SK-N-SH treated with all-trans-retinoic acid at 6 μM for 48 hours (cell line): ENCODE results near the gene SPDL1.

Experiments used
- ATAC-seq: fragments of 200-7000 bp; cut with Tn5 transposase; 3 replicates; pipeline ENCODE4 v1.9.1; 2020; ENCODE audit warnings: mild to moderate bottlenecking, moderate library complexity
- ARNTL ChIP-seq: fragments of 450-650 bp; formaldehyde crosslinking; IDR thresholded peaks from 2 replicates; pipeline ENCODE4 v1.5.0; 2020; ENCODE audit warnings: low read depth, mild to moderate bottlenecking, moderate library complexity, borderline replicate concordance
- CREB5 ChIP-seq: fragments of 250-450 bp; sonication (Bioruptor Pico); IDR thresholded peaks from 2 replicates; pipeline ENCODE4 v1.5.1; 2020; ENCODE audit warnings: low read depth, mild to moderate bottlenecking, moderate library complexity
- CSDC2 ChIP-seq: fragments of 250-450 bp; sonication (Bioruptor Pico); IDR thresholded peaks from 2 replicates; pipeline ENCODE4 v1.5.0; 2020; ENCODE audit warnings: mild to moderate bottlenecking, moderate library complexity
- CSRNP3 ChIP-seq: fragments of 250-450 bp; sonication (Bioruptor Pico); IDR thresholded peaks from 2 replicates; pipeline ENCODE4 v1.5.1; 2021; ENCODE audit warnings: mild to moderate bottlenecking, moderate library complexity
- ESRRG ChIP-seq: fragments of 250-450 bp; sonication (Bioruptor Pico); IDR thresholded peaks from 2 replicates; pipeline ENCODE4 v1.6.1; 2021; ENCODE audit warnings: mild to moderate bottlenecking
- GLIS3 ChIP-seq: fragments of 250-450 bp; sonication (Bioruptor Pico); IDR thresholded peaks from 2 replicates; pipeline ENCODE4 v1.5.0; 2020; ENCODE audit warnings: mild to moderate bottlenecking, moderate library complexity
- ISL1 ChIP-seq: fragments of 250-450 bp; sonication (Bioruptor Pico); IDR thresholded peaks from 2 replicates; pipeline ENCODE4 v2.1.2; 2022; ENCODE audit warnings: mild to moderate bottlenecking, moderate library complexity
- OSR1 ChIP-seq: fragments of 250-450 bp; sonication (Bioruptor Pico); IDR thresholded peaks from 2 replicates; pipeline ENCODE4 v1.8.0; 2022; ENCODE audit warnings: moderate library complexity, mild to moderate bottlenecking, inconsistent platforms
- PATZ1 ChIP-seq: fragments of 250-450 bp; sonication (Bioruptor Pico); IDR thresholded peaks from 2 replicates; pipeline ENCODE4 v1.8.0; 2020; ENCODE audit warnings: mild to moderate bottlenecking, moderate library complexity, borderline replicate concordance
- POU6F1 ChIP-seq: fragments of 250-450 bp; sonication (Bioruptor Pico); IDR thresholded peaks from 2 replicates; pipeline ENCODE4 v1.8.0; 2021; ENCODE audit warnings: low read depth, mild to moderate bottlenecking, moderate library complexity, borderline replicate concordance
- PPARA ChIP-seq: fragments of 250-450 bp; sonication (Bioruptor Pico); IDR thresholded peaks from 2 replicates; pipeline ENCODE4 v1.5.0; 2020; ENCODE audit warnings: mild to moderate bottlenecking, borderline replicate concordance
- RARB ChIP-seq: fragments of 250-450 bp; sonication (Bioruptor Pico); IDR thresholded peaks from 2 replicates; pipeline ENCODE4 v1.8.0; 2021; ENCODE audit warnings: mild to moderate bottlenecking, moderate library complexity
- SNAI2 ChIP-seq: fragments of 250-450 bp; sonication (Bioruptor Pico); IDR thresholded peaks from 2 replicates; pipeline ENCODE4 v1.5.0; 2020; ENCODE audit warnings: mild to moderate bottlenecking, moderate library complexity
- TCF4 ChIP-seq: fragments of 250-450 bp; sonication (Bioruptor Pico); IDR thresholded peaks from 2 replicates; pipeline ENCODE4 v1.8.0; 2021; ENCODE audit warnings: mild to moderate bottlenecking, moderate library complexity, borderline replicate concordance
- TOX ChIP-seq: fragments of 250-450 bp; sonication (Bioruptor Pico); IDR thresholded peaks from 2 replicates; pipeline ENCODE4 v1.8.0; 2021; ENCODE audit warnings: mild to moderate bottlenecking, moderate library complexity, borderline replicate concordance
- TSHZ2 ChIP-seq: fragments of 250-450 bp; sonication (Bioruptor Pico); IDR thresholded peaks from 2 replicates; pipeline ENCODE4 v1.5.0; 2020; ENCODE audit warnings: mild to moderate bottlenecking, moderate library complexity
- ZC3H10 ChIP-seq: fragments of 250-450 bp; sonication (Bioruptor Pico); IDR thresholded peaks from 2 replicates; pipeline ENCODE4 v1.5.1; 2021; ENCODE audit warnings: mild to moderate bottlenecking, moderate library complexity
- ZFP3 ChIP-seq: fragments of 250-450 bp; sonication (Bioruptor Pico); IDR thresholded peaks from 2 replicates; pipeline ENCODE4 v1.5.0; 2020; ENCODE audit warnings: mild to moderate bottlenecking, moderate library complexity
- ZFP30 ChIP-seq: fragments of 450-650 bp; formaldehyde crosslinking; IDR thresholded peaks from 2 replicates; pipeline ENCODE4 v1.5.0; 2022; ENCODE audit warnings: mild to moderate bottlenecking, moderate library complexity
- ZNF70 ChIP-seq: fragments of 450-650 bp; formaldehyde crosslinking; IDR thresholded peaks from 2 replicates; pipeline ENCODE4 v1.5.0; 2020; ENCODE audit warnings: mild to moderate bottlenecking, moderate library complexity

SPDL1 gene

GRCh38 chr5:169635936-169636335, 52.4 kb downstream of the SPDL1 start:
- TF ChIP-seq ESRRG (CRISPR knock-in tag) (no peak), CREB5 (CRISPR knock-in tag) (no peak), ZC3H10 (CRISPR knock-in tag) (no peak)
- no peak for ATAC-seq

- no peak for TF ChIP-seq ARNTL (CRISPR knock-in tag)
- no peak for TF ChIP-seq TCF4 (CRISPR knock-in tag)
- TF ChIP-seq OSR1, result no peak
- no peak for TF ChIP-seq POU6F1
- TF ChIP-seq RARB, result no peak
- no peak for TF ChIP-seq TSHZ2 (CRISPR knock-in tag)
- no peak for TF ChIP-seq ZNF70 (CRISPR knock-in tag)
- TF ChIP-seq TOX (CRISPR knock-in tag), result no peak
- no peak for TF ChIP-seq ZFP30 (CRISPR knock-in tag)
- TF ChIP-seq CSDC2, result no peak
- no peak for ATAC-seq
These were observed 53.0 kb downstream of the SPDL1 start for GRCh38 chr5:169636477-169637084.

GRCh38 chr5:169637085-169637548, 53.5 kb downstream of the SPDL1 start, which contains the start of gene DOCK2:
Gene DOCK2, plus strand, starts transcription at chr5:169637275. Its CDS starts 52 bp downstream, at chr5:169637327.
- TF ChIP-seq OSR1, result no peak
- TF ChIP-seq CREB5 (CRISPR knock-in tag), result no peak
- no peak for TF ChIP-seq RARB
- TF ChIP-seq ISL1 (CRISPR knock-in tag), result no peak
- no peak for TF ChIP-seq ZFP30 (CRISPR knock-in tag)
- no peak for TF ChIP-seq ZFP3 (CRISPR knock-in tag)
- TF ChIP-seq ZC3H10 (CRISPR knock-in tag), result no peak
- no peak for TF ChIP-seq ZNF70 (CRISPR knock-in tag)
- no peak for TF ChIP-seq PATZ1
- TF ChIP-seq ESRRG (CRISPR knock-in tag), result no peak
- no peak for TF ChIP-seq PPARA (CRISPR knock-in tag)
- no peak for TF ChIP-seq GLIS3 (CRISPR knock-in tag)
- no peak for TF ChIP-seq CSDC2
- no peak for TF ChIP-seq TOX (CRISPR knock-in tag)
- no peak for TF ChIP-seq CSRNP3
- no peak for TF ChIP-seq TCF4 (CRISPR knock-in tag)
- TF ChIP-seq TSHZ2 (CRISPR knock-in tag), result no peak
- TF ChIP-seq SNAI2, result no peak
- no peak for TF ChIP-seq POU6F1
- TF ChIP-seq, all 23 proteins: peak for 0
- no peak for ATAC-seq
